ENCODE results near the gene QKI.

Gene QKI

GRCh38 chr6:163393923-163394322 lies 20.6 kb upstream of the QKI start:
- Histone ChIP-seq H3K36me3 (ENCODE audit: insufficient read depth, low read length) (no peaks in the 10 kb centered on the region), H3K9me3 (ENCODE audit: insufficient read depth, low read depth, low read length) (no peaks in the 10 kb centered on the region), H3K4me2 (ENCODE audit: low read depth, low read length, poor library complexity, severe bottlenecking) (no peak overlapping the region), H3F3A (ENCODE audit: low read depth) (no peaks in the 10 kb centered on the region), H3K27me3 (ENCODE audit: insufficient read depth, low read length, poor library complexity, severe bottlenecking) (no peaks in the 10 kb centered on the region), H3K4me1 (ENCODE audit: insufficient read depth, low read length, poor library complexity, severe bottlenecking) (no peaks in the 10 kb centered on the region), H4K20me1 (ENCODE audit: insufficient read depth, low read length, poor library complexity, severe bottlenecking) (no peaks in the 10 kb centered on the region), H3K4me3 (ENCODE audit: low read length, poor library complexity, severe bottlenecking) (no peak overlapping the region), H2AFZ (ENCODE audit: low read length) (no peak overlapping the region), H3K9me2 (replicated peaks; ENCODE audit: low read depth, low read length) (no peaks in the 10 kb centered on the region), H3K9ac (ENCODE audit: low read depth, low read length, poor library complexity, severe bottlenecking) (no peak overlapping the region), H3K79me2 (ENCODE audit: insufficient read depth, low read length) (no peaks in the 10 kb centered on the region)
- TF ChIP-seq, protein P1, sequence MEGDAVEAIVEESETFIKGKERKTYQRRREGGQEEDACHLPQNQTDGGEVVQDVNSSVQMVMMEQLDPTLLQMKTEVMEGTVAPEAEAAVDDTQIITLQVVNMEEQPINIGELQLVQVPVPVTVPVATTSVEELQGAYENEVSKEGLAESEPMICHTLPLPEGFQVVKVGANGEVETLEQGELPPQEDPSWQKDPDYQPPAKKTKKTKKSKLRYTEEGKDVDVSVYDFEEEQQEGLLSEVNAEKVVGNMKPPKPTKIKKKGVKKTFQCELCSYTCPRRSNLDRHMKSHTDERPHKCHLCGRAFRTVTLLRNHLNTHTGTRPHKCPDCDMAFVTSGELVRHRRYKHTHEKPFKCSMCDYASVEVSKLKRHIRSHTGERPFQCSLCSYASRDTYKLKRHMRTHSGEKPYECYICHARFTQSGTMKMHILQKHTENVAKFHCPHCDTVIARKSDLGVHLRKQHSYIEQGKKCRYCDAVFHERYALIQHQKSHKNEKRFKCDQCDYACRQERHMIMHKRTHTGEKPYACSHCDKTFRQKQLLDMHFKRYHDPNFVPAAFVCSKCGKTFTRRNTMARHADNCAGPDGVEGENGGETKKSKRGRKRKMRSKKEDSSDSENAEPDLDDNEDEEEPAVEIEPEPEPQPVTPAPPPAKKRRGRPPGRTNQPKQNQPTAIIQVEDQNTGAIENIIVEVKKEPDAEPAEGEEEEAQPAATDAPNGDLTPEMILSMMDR (conservative IDR thresholded peaks at IDR 0.05; ENCODE audit: low read length), result no peak
- no peak for TF ChIP-seq EZH2phosphoT487 (IDR thresholded peaks at IDR 0.05; ENCODE audit: borderline replicate concordance)

DNA sequence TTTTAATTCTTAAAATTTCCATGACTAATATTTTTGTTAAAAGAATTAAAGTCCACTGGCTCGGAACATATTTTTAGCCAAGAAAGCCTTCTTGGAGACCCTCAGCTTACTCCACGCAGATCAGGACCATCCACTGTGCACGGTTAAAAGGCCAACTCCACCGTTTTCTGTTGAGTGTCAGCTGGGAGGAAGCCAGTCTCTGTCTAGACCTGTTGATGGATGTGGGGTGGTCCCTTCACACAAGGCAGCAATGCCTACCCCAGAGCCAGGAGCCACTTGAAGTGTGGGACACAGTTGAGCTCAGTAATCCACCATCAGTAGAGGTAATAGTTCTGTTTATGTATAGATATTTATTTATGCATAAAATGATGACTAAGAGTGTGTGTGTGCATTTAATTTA lies 19.9 kb upstream of the QKI start:
- TF ChIP-seq, protein P1 (conservative IDR thresholded peaks at IDR 0.05; ENCODE audit: low read length), result no peak
- no peak for TF ChIP-seq EZH2phosphoT487 (IDR thresholded peaks at IDR 0.05; ENCODE audit: borderline replicate concordance)
- H3K4me1 ChIP-seq (ENCODE audit: insufficient read depth, low read length, poor library complexity, severe bottlenecking), result no peaks in the 10 kb centered on the region
- H3K36me3 ChIP-seq (ENCODE audit: insufficient read depth, low read length), result no peaks in the 10 kb centered on the region
- H3K79me2 ChIP-seq (ENCODE audit: insufficient read depth, low read length), result no peaks in the 10 kb centered on the region
- no peak overlapping the region for H3K4me2 ChIP-seq (ENCODE audit: low read depth, low read length, poor library complexity, severe bottlenecking)
- H3F3A ChIP-seq (ENCODE audit: low read depth), result no peaks in the 10 kb centered on the region
- H3K9ac ChIP-seq (ENCODE audit: low read depth, low read length, poor library complexity, severe bottlenecking), result no peak overlapping the region
- no peaks in the 10 kb centered on the region for H3K9me3 ChIP-seq (ENCODE audit: insufficient read depth, low read depth, low read length)
- H4K20me1 ChIP-seq (ENCODE audit: insufficient read depth, low read length, poor library complexity, severe bottlenecking), result no peaks in the 10 kb centered on the region
- H2AFZ ChIP-seq (ENCODE audit: low read length), result no peak overlapping the region
- no peaks in the 10 kb centered on the region for H3K27me3 ChIP-seq (ENCODE audit: insufficient read depth, low read length, poor library complexity, severe bottlenecking)
- H3K9me2 ChIP-seq (replicated peaks; ENCODE audit: low read depth, low read length), result no peaks in the 10 kb centered on the region
- H3K4me3 ChIP-seq (ENCODE audit: low read length, poor library complexity, severe bottlenecking), result no peak overlapping the region

GRCh38 chr6:163395122-163395830 lies 19.2 kb upstream of the QKI start:
- TF ChIP-seq, protein P1 (conservative IDR thresholded peaks at IDR 0.05; ENCODE audit: low read length), result no peak
- TF ChIP-seq EZH2phosphoT487 (IDR thresholded peaks at IDR 0.05; ENCODE audit: borderline replicate concordance), result no peak
- no peaks in the 10 kb centered on the region for H3K9me3 ChIP-seq (ENCODE audit: insufficient read depth, low read depth, low read length)
- H3K4me3 ChIP-seq (ENCODE audit: low read length, poor library complexity, severe bottlenecking), result no peak overlapping the region
- no peaks in the 10 kb centered on the region for H4K20me1 ChIP-seq (ENCODE audit: insufficient read depth, low read length, poor library complexity, severe bottlenecking)
- no peaks in the 10 kb centered on the region for H3K27me3 ChIP-seq (ENCODE audit: insufficient read depth, low read length, poor library complexity, severe bottlenecking)
- no peaks in the 10 kb centered on the region for H3F3A ChIP-seq (ENCODE audit: low read depth)
- no peaks in the 10 kb centered on the region for H3K36me3 ChIP-seq (ENCODE audit: insufficient read depth, low read length)
- no peak overlapping the region for H2AFZ ChIP-seq (ENCODE audit: low read length)
- H3K9ac ChIP-seq (ENCODE audit: low read depth, low read length, poor library complexity, severe bottlenecking), result no peak overlapping the region
- no peaks in the 10 kb centered on the region for H3K79me2 ChIP-seq (ENCODE audit: insufficient read depth, low read length)
- H3K4me2 ChIP-seq (ENCODE audit: low read depth, low read length, poor library complexity, severe bottlenecking), result no peak overlapping the region
- H3K4me1 ChIP-seq (ENCODE audit: insufficient read depth, low read length, poor library complexity, severe bottlenecking), result no peaks in the 10 kb centered on the region
- H3K9me2 ChIP-seq (replicated peaks; ENCODE audit: low read depth, low read length), result no peaks in the 10 kb centered on the region
